Activated T-helper 2 cell treated with anti-CD3 and anti-CD28 coated beads, Interferon-gamma antibody, Interleukin-2, Interleukin-4, amounts not matched to agents 10 μg/mL and 5 μg/mL and 100 μg/mL, durations not matched to agents 14 hours and 24 hours and 36 hours (primary cell): ENCODE data around the gene AKR7A3. TPM values are rescaled to one million over a fixed set of nuclear protein-coding genes. Genes with fewer than 3 reads are reported as not detected.

Source experiments
- DNase-seq: peaks from one replicate; pipeline ENCODE4 v3.0.0; 2021; ENCODE audit warnings: low spot score
- H3K27ac Mint-ChIP-seq: one replicate; pipeline ENCODE4 v1.8.0; 2021; ENCODE audit warnings: mixed read lengths
- H3K27me3 Mint-ChIP-seq: one replicate; pipeline ENCODE4 v1.8.0; 2021; ENCODE audit warnings: low read depth, mixed read lengths
- H3K36me3 Mint-ChIP-seq: one replicate; pipeline ENCODE4 v1.8.0; 2021; ENCODE audit warnings: low read depth, mixed read lengths
- H3K4me1 Mint-ChIP-seq: one replicate; pipeline ENCODE4 v1.8.0; 2021; ENCODE audit warnings: low read depth, mixed read lengths
- H3K4me3 Mint-ChIP-seq: one replicate; pipeline ENCODE4 v1.8.0; 2021; ENCODE audit warnings: low read depth, mild to moderate bottlenecking, moderate library complexity, mixed read lengths
- H3K9me3 Mint-ChIP-seq: one replicate; pipeline ENCODE4 v1.8.0; 2021; ENCODE audit warnings: mixed read lengths
- intact Hi-C: fragments of 100-400 bp; cut with micrococcal nuclease; formaldehyde crosslinking; loops from one replicate; pipeline ENCODE4 v1.15.1; 2023
- total RNA-seq: library from RNA; stranded (reverse); gene quantifications from 2 replicates; pipeline ENCODE4 v1.2.3, GENCODE V29; 2022

AKR7A3 gene
- total RNA-seq, 1 donor from 2014 or later: 2.1 TPM

DNA sequence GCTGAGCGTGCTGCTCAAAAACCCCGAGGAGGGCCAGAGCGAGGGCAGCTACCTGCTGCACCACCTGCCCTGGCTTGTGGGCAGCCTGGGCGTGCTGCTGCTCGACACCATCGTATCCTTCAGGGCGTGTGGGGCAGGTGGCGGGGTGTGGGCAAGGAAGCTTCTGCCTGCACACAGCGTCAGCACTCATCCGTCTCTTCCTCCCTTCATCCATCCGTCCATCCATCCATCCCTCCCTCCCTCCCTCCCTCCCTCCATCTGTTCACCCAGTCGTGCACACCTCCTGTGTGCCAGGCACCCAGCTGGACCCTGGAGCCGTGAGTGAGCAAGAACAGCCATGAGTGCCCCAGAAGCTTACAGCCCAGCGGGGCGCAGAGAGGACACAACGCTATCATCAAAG lies 38.7 kb upstream of the AKR7A3 start:
- intact Hi-C loops: no loop called here
- Mint-ChIP-seq H3K4me1 (no peaks in the 10 kb centered on the region), H3K27ac (no peak overlapping the region), H3K36me3 (no peaks in the 10 kb centered on the region), H3K4me3 (no peak overlapping the region), H3K27me3 (no peaks in the 10 kb centered on the region), H3K9me3 (no peaks in the 10 kb centered on the region)
- no peak for DNase-seq

DNA sequence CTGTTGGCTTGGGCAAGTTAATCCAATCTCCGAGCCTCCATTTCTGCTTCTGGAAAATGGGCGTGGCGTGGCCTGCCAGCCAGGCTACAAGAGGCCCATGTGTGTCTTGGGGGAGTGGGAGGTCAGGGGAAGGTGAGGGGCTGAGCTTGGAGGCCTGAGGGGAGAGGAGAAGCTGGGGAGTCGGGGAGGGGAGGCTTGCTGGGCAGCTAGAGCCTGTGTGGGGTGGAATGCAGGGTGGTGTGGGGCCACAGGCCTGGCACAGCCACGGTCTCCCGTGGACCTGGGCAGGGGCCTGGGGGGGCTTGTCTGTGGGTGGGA lies 38.1 kb upstream of the AKR7A3 start:
- Mint-ChIP-seq H3K27ac (no peak overlapping the region), H3K4me1 (no peaks in the 10 kb centered on the region), H3K36me3 (no peaks in the 10 kb centered on the region), H3K4me3 (no peak overlapping the region), H3K9me3 (no peaks in the 10 kb centered on the region), H3K27me3 (no peaks in the 10 kb centered on the region)
- DNase-seq: no peak
- intact Hi-C loops: no loop called here

- intact Hi-C loops: no loop called here
- Mint-ChIP-seq H3K27me3 (no peaks in the 10 kb centered on the region), H3K9me3 (no peaks in the 10 kb centered on the region), H3K4me3 (no peak overlapping the region), H3K4me1 (no peaks in the 10 kb centered on the region), H3K36me3 (no peaks in the 10 kb centered on the region), H3K27ac (no peak overlapping the region)
- DNase-seq: no peak
These were observed 37.6 kb upstream of the AKR7A3 start for GRCh38 chr1:19325958-19326747.

DNA sequence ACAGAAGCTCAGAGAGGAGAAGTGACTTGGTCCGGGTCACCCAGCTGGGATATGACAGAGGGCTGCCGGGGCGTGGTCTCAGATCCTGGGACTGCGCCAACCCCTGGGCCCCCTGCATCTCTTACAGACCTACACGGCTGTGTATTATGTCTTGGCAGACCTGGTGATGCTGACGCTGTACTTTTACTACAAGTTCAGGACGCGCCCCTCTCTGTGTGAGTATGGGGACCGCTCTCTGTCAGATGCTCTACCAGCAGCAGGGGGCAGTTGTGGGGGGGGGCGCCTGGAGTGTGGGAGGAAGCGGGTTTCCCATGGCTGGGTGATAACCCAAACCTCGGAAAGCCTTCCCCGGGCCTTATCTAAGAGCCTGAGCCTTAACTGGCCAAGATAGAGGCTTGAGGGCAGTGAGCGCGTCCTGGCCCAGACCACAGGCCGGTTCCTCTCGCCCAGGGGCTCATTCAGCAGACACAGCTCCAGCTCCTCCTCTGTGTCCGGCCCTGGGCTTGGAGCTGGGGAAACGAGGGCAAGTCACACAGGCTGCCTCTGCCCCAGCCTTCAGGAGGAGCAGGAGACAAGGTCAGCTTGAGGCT lies 36.9 kb upstream of the AKR7A3 start:
- no peak for DNase-seq
- no peaks in the 10 kb centered on the region for H3K9me3 Mint-ChIP-seq
- no peaks in the 10 kb centered on the region for H3K4me1 Mint-ChIP-seq
- H3K4me3 Mint-ChIP-seq: no peak overlapping the region
- no peaks in the 10 kb centered on the region for H3K36me3 Mint-ChIP-seq
- H3K27ac Mint-ChIP-seq: no peak overlapping the region
- intact Hi-C loops: no loop called here
- H3K27me3 Mint-ChIP-seq: no peaks in the 10 kb centered on the region

- H3K27ac Mint-ChIP-seq: no peak overlapping the region
- no peaks in the 10 kb centered on the region for H3K27me3 Mint-ChIP-seq
- H3K36me3 Mint-ChIP-seq: no peaks in the 10 kb centered on the region
- no peak for DNase-seq
- intact Hi-C loops: no loop called here
- no peaks in the 10 kb centered on the region for H3K4me1 Mint-ChIP-seq
- no peaks in the 10 kb centered on the region for H3K9me3 Mint-ChIP-seq
- H3K4me3 Mint-ChIP-seq: no peak overlapping the region
These were observed 36.1 kb upstream of the AKR7A3 start for GRCh38 chr1:19324665-19324990.

DNA sequence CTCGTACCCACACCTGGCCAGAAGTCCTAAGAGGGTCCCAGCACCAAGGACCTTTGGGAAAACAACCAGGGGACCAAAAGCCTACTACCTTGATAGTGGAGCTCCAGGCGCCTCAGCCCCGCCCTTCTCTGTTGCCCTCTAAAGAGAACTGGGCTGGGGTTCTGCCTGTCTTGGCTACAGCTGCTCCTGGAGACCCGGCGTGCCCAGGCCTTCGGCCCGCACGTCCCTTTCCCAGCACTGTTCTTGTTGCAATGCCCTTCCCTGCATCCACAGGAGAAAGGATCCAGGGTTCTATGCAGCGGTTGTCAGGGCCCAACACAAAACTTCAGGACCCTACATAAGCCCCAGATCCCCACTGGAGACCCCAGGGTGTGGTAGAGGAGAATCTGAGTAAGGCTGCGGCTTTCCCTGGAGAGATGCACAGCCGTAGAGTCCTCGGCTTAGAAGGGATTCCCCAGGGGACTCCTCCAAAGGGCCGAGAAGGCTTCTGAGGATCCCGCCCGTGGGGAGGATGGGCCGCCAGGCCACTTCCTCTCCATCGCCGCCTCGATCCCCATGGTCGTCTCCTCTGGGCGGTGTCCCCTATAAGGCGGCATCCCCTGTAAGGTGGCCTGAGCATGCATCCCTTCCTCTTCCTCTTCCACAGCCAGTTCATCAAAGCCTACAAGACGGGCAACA lies 35.6 kb upstream of the AKR7A3 start:
- Mint-ChIP-seq H3K4me3 (no peak overlapping the region), H3K36me3 (no peaks in the 10 kb centered on the region), H3K27ac (no peak overlapping the region)

GRCh38 chr1:19322481-19322880 lies 33.9 kb upstream of the AKR7A3 start:
- intact Hi-C loops: no loop called here
- H3K36me3 Mint-ChIP-seq: peaks cover 6% of the 10 kb centered on the region
- H3K4me1 Mint-ChIP-seq: no peaks in the 10 kb centered on the region
- no peak for DNase-seq
- no peaks in the 10 kb centered on the region for H3K27me3 Mint-ChIP-seq
- H3K27ac Mint-ChIP-seq: no peak overlapping the region
- H3K9me3 Mint-ChIP-seq: no peaks in the 10 kb centered on the region
- no peak overlapping the region for H3K4me3 Mint-ChIP-seq

More for the DNA sequence above, 35.6 kb upstream of the AKR7A3 start:
- H3K9me3 Mint-ChIP-seq: no peaks in the 10 kb centered on the region
- intact Hi-C loops: no loop called here
- H3K4me1 Mint-ChIP-seq: no peaks in the 10 kb centered on the region
- DNase-seq: no peak
- H3K27me3 Mint-ChIP-seq: no peaks in the 10 kb centered on the region

GRCh38 chr1:19321071-19321470 lies 32.5 kb upstream of the AKR7A3 start:
- peaks cover 6% of the 10 kb centered on the region for H3K36me3 Mint-ChIP-seq
- no peak for DNase-seq
- intact Hi-C loops: no loop called here
- peaks cover 2% of the 10 kb centered on the region for H3K4me1 Mint-ChIP-seq
- H3K4me3 Mint-ChIP-seq: no peak overlapping the region
- H3K9me3 Mint-ChIP-seq: no peaks in the 10 kb centered on the region
- H3K27me3 Mint-ChIP-seq: no peaks in the 10 kb centered on the region
- H3K27ac Mint-ChIP-seq: no peak overlapping the region

DNA sequence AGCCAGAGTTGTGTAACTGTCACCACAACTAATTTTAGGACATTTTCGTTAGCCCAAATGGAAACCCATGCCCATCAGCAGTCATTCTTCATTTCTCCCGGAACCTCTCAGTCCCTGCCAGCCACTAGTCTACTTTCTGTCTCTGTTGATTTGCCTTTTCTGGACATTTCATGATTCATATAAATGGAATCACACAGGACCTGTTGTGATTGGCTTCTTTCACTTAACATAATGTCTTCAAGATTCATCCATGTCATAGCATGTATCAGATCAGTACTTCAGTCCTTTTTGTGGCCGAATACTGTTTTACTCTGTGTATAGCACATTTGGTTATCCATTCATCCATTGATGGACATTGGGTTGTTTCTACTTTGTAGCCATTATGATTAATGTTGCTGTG lies 30.6 kb upstream of the AKR7A3 start:
- H3K9me3 Mint-ChIP-seq: no peaks in the 10 kb centered on the region
- intact Hi-C loops: no loop called here

DNA sequence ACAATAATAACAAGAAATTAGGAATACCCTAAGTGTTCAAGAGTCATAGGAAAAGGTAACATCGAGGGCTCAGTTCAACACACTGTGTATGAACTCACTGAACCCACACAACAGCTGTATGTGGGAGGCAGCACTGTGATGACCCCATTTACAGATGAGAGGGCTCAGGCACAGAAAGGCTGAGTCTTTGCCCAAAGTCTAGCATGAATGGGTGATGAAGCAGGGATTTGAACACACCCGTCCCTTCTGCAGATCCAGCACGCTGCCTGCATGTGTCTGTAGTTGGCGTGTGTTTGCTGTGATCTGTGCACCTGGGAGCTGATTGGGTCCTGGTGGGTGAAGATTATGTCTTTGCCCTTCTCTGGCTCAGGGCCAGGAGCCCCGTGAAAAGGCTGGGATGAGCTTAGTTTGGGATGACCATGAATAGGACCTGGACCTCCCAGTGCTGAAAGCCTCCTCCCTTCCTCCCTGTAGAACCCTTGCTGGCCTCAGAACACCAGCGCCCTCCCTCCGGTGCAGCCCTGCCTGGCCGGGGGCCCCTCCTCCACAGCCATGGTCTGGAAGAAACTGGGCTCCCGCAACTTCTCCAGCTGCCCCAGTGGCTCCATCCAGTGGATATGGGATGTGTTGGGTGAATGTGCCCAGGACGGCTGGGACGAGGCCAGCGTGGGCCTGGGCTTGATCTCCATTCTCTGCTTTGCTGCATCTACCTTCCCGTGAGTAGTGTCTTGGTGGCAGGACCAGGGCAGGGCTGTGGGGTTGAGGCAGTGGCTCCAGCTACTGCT lies 28.7 kb upstream of the AKR7A3 start:
- Mint-ChIP-seq H3K27ac (no peak overlapping the region), H3K36me3 (peaks cover 6% of the 10 kb centered on the region), H3K9me3 (no peaks in the 10 kb centered on the region), H3K4me1 (peaks cover 18% of the 10 kb centered on the region), H3K4me3 (no peak overlapping the region), H3K27me3 (no peaks in the 10 kb centered on the region)
- intact Hi-C loops: no loop called here
- no peak for DNase-seq

More for the DNA sequence above, 30.6 kb upstream of the AKR7A3 start:
- H3K36me3 Mint-ChIP-seq: peaks cover 6% of the 10 kb centered on the region
- no peak for DNase-seq
- no peaks in the 10 kb centered on the region for H3K27me3 Mint-ChIP-seq
- H3K4me1 Mint-ChIP-seq: peaks cover 9% of the 10 kb centered on the region
- no peak overlapping the region for H3K27ac Mint-ChIP-seq
- H3K4me3 Mint-ChIP-seq: no peak overlapping the region

DNA sequence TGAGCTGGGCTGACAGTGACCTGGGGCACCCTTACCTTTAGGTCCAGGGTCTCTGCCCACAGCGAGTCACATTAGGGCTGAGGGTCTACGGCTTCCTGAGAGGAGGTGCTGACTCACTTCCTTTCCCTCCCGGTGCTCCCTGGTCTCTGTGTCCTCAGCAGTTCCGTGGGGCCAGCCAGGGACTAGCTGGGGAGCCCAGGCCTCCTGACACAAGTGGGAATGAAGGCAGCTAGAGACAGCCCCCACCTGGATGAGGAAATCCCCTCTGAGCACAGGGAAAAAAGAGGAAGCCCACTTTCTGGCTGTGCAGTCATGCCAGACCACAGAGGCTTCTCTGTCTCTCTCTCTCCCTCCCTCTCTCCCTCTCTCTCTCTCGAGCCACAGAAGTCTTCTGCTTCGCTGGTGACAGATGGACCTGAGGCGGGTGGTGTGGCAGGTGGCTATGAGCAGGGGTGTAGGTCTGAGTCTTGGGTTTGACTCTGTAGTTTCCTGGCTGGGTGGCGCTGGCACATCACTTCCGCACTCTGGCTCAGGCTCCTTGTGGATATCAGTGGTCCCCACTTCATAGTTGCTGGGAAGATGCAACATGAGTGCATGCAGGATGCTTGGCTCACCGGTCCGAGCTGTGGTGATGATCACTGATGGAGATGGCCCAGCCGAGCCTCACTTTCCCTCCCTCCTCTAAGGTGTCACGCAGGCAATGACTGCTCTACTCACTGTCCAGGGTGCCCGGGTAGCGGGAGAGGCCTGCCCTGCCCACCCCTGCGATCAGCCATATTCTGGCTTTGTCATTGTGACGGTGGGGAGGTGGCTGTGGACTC lies 27.0 kb upstream of the AKR7A3 start:
- intact Hi-C loops: no loop called here
- peaks cover 25% of the 10 kb centered on the region for H3K4me1 Mint-ChIP-seq
- H3K27ac Mint-ChIP-seq: peak overlapping the region; percentile 58
- no peaks in the 10 kb centered on the region for H3K27me3 Mint-ChIP-seq
- H3K36me3 Mint-ChIP-seq: peaks cover 10% of the 10 kb centered on the region
- H3K4me3 Mint-ChIP-seq: peak overlapping the region; percentile 26
- no peaks in the 10 kb centered on the region for H3K9me3 Mint-ChIP-seq
- no peak for DNase-seq
